Measurements from ENCODE around the gene CXXC5.

The CXXC5 gene

DNA sequence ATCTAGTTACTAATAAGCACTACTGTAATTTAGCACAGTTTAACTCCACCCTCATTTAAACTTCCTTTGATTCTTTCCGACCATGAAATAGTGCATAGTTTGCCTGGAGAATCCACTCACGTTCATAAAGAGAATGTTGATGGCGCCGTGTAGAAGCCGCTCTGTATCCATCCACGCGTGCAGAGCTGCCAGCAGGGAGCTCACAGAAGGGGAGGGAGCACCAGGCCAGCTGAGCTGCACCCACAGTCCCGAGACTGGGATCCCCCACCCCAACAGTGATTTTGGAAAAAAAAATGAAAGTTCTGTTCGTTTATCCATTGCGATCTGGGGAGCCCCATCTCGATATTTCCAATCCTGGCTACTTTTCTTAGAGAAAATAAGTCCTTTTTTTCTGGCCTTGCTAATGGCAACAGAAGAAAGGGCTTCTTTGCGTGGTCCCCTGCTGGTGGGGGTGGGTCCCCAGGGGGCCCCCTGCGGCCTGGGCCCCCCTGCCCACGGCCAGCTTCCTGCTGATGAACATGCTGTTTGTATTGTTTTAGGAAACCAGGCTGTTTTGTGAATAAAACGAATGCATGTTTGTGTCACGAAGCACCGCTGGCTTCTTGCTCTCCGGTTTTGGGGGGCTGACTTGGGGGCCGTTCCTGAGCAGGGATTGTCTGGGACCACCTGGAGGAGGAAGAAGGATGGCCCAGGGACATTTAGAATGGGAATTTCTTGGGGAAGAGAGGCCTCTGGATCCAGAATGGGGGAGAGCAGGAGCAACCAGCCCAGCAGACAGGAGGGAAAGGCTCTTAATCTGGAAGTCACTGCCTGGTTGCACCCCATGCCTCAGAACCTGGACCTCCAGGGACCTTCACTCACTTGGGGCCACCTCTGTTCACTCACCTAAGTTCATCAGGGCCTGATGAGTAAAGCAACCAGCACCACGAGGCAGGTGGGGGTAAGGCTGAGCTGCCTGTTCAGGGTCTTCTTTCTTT lies 35.4 kb downstream of the CXXC5 start:
- DNase-seq = no peak
- Histone ChIP-seq H3K27ac (ENCODE audit: insufficient read depth in 1 of 2, low read depth in 1 of 2, low read length in 2 of 2, poor library complexity in 1 of 2, severe bottlenecking in 2 of 2) (peak overlapping the region in 1 of 2 experiments; percentile 1), H3K27me3 (replicated peaks in 2 of 5; ENCODE audit: control insufficient read depth in 4 of 5, insufficient read depth in 5 of 5, low read length in 4 of 5) (no peaks in the 10 kb centered on the region), H3K36me3 (ENCODE audit: control insufficient read depth in 4 of 4, insufficient read depth in 4 of 4, low read length in 3 of 4) (peaks cover 3 to 86% (median 53%) of the 10 kb centered on the region in 4 experiments), H3K9me3 (ENCODE audit: control extremely low read depth in 1 of 5, control insufficient read depth in 4 of 5, insufficient read depth in 2 of 5, low read depth in 1 of 5, low read length in 4 of 5) (no peaks in the 10 kb centered on the region), H3K4me1 (ENCODE audit: control extremely low read depth in 1 of 4, control insufficient read depth in 4 of 4, insufficient read depth in 4 of 4, low read length in 3 of 4) (peaks cover 2 to 69% (median 58%) of the 10 kb centered on the region in 4 experiments), H3K4me3 (ENCODE audit: control insufficient read depth in 1 of 7, extremely low read depth in 1 of 7, insufficient read depth in 4 of 7, low read depth in 2 of 7, low read length in 6 of 7) (no peak overlapping the region)
- WGBS (ENCODE audit: insufficient coverage) = 44% methylated on average over 13 of the region's 20 CpGs
- CTCF ChIA-PET = interaction anchor here (1.0 to 16.8 kb wide), 9 partner anchors 10 to 120 kb away, joined by 3 to 357 read pairs (median 4); partner anchors contain the start of gene CXXC5
- POLR2A ChIA-PET = interaction anchor here (0.8 to 2.7 kb wide), 3 partner anchors 12 to 48 kb away, joined by 4 to 11 read pairs (median 5); no protein-coding TSS in a partner anchor

DNA sequence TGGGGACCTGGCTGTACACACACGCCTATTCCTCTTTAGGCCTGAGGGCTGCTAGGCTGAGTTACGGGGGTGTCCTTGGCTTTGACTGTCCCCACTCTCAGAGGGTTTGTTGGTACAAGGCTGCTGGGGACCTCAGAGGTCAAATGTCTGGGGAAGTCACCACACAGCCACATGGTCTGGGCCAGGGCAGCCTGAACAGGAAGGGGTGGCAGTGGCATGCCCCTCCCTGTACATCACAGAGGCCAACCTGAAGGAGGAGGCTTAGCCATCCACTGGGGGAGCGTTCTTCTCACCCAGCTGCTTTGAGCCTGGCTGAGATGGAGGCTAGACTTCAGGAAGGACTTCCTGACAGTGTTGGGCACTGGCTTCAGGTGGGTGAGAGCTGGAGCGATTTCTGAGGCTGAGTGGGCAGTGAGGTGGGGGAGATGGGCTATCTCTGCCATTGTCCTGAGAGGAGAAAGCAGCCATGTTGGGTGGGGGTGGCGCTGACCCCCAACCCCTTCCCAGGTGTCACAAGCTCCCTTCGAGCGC lies 36.3 kb downstream of the CXXC5 start:
- peaks cover 3 to 84% (median 52%) of the 10 kb centered on the region in 4 experiments for H3K36me3 ChIP-seq (ENCODE audit: control insufficient read depth in 4 of 4, insufficient read depth in 4 of 4, low read length in 3 of 4)
- WGBS (ENCODE audit: insufficient coverage) = 88% methylated on average over 5 of the region's 7 CpGs
- POLR2A ChIA-PET = interaction anchor here (0.6 to 2.7 kb wide), 5 partner anchors 13 to 49 kb away, joined by 3 to 11 read pairs (median 4); partner anchors contain the start of gene CXXC5
- CTCF ChIA-PET = interaction anchor here (0.6 to 16.8 kb wide), 10 partner anchors 9 to 121 kb away, joined by 3 to 357 read pairs (median 4); partner anchors contain the start of gene CXXC5
- no peak for DNase-seq
- H3K27ac ChIP-seq (ENCODE audit: insufficient read depth in 1 of 2, low read depth in 1 of 2, low read length in 2 of 2, poor library complexity in 1 of 2, severe bottlenecking in 2 of 2) = no peak overlapping the region
- no peaks in the 10 kb centered on the region for H3K27me3 ChIP-seq (replicated peaks in 2 of 5; ENCODE audit: control insufficient read depth in 4 of 5, insufficient read depth in 5 of 5, low read length in 4 of 5)
- no peaks in the 10 kb centered on the region for H3K9me3 ChIP-seq (ENCODE audit: control extremely low read depth in 1 of 5, control insufficient read depth in 4 of 5, insufficient read depth in 2 of 5, low read depth in 1 of 5, low read length in 4 of 5)
- no peak overlapping the region for H3K4me3 ChIP-seq (ENCODE audit: control insufficient read depth in 1 of 7, extremely low read depth in 1 of 7, insufficient read depth in 4 of 7, low read depth in 2 of 7, low read length in 6 of 7)
- H3K4me1 ChIP-seq (ENCODE audit: control extremely low read depth in 1 of 4, control insufficient read depth in 4 of 4, insufficient read depth in 4 of 4, low read length in 3 of 4) = peaks cover 2 to 70% (median 58%) of the 10 kb centered on the region in 4 experiments

DNA sequence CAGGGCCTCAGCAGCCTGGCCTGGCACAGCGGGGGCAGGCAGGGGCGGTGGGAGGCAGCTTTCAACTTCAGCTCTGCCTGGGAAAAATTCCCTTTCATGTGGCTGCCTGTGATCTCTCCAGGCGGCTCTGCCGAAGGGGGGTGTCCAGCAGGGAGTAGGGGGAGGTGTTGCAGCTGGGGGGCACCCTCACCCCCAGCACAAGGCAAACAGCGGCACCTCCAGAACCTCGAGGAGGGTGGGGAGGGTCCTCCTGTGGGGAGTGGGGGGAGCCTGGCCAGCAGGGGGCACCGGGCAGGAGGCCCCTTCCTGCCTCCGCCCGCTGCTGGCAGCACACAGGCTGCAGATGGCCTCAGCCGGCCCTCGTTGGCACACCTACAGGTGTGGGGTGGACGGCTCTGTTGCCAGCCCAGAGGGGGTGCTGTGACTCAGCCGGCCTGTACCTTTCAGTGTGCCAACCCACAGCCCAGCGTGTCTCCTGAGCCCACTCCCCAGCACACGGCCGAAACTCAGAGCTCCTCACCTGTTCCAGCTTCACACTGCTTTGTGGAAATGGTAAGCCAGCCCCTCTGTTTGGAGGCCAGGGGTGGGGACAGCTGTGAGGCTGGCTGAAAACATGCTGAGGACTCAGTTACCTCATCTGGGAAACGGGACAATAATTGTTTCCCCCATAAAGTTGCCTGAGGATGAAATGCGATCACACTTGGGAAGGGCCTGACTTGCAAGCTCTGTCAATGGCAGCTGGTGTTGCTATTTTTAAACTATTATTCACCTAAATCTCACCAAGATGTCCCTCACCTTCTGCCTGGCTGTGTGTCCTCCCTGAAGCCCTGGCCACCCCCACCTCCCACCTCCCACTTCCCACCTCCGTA lies 37.0 kb downstream of the CXXC5 start:
- ChIA-PET POLR2A (interaction anchor here (0.5 to 1.6 kb wide), 5 partner anchors 16 to 49 kb away, joined by 3 to 5 read pairs (median 4); partner anchors contain the start of gene CXXC5), CTCF (interaction anchor here (0.6 to 16.8 kb wide), 12 partner anchors 8 to 122 kb away, joined by 3 to 357 read pairs (median 4); partner anchors contain the start of gene CXXC5)

DNA sequence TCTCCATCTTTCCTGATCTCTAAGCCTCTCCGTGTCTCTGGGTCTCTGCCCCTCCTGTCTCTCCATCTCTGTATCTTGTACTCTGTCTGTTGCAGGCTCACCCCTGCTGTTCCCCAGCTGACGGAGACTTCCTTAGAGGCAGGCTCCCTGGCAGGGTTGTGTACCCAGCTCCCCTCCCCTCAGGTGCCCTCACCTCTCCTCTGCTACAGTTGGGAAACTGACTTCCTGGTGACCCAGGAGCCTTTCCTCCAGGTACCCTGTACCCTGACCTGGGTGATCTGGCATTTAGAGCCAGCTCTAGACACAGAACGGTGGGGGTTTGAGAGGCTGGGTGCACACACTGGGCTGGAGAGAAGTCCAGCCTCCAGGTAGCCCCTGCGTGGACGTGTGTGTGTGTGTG lies 37.7 kb downstream of the CXXC5 start:
- Histone ChIP-seq H3K4me1 (ENCODE audit: control extremely low read depth in 1 of 4, control insufficient read depth in 4 of 4, insufficient read depth in 4 of 4, low read length in 3 of 4) (peaks cover 2 to 83% (median 72%) of the 10 kb centered on the region in 4 experiments), H3K27ac (ENCODE audit: insufficient read depth in 1 of 2, low read depth in 1 of 2, low read length in 2 of 2, poor library complexity in 1 of 2, severe bottlenecking in 2 of 2) (peak overlapping the region in 1 of 2 experiments; percentile 19), H3K27me3 (replicated peaks in 2 of 5; ENCODE audit: control insufficient read depth in 4 of 5, insufficient read depth in 5 of 5, low read length in 4 of 5) (no peaks in the 10 kb centered on the region), H3K9me3 (ENCODE audit: control extremely low read depth in 1 of 5, control insufficient read depth in 4 of 5, insufficient read depth in 2 of 5, low read depth in 1 of 5, low read length in 4 of 5) (no peaks in the 10 kb centered on the region), H3K4me3 (ENCODE audit: control insufficient read depth in 1 of 7, extremely low read depth in 1 of 7, insufficient read depth in 4 of 7, low read depth in 2 of 7, low read length in 6 of 7) (no peak overlapping the region), H3K36me3 (ENCODE audit: control insufficient read depth in 4 of 4, insufficient read depth in 4 of 4, low read length in 3 of 4) (peaks cover 3 to 72% (median 41%) of the 10 kb centered on the region in 4 experiments)
- ChIA-PET POLR2A (interaction anchor here (1.1 kb wide), 1 partner anchor 38 kb away, joined by 3 read pairs; the partner anchor contains the start of gene CXXC5), CTCF (interaction anchor here (1.1 to 16.8 kb wide), 7 partner anchors 15 to 79 kb away, joined by 3 to 357 read pairs (median 4); no protein-coding TSS in a partner anchor)
- DNase-seq = no peak
- WGBS (ENCODE audit: insufficient coverage) = 94% methylated on average over 4 of the region's 5 CpGs

More for the DNA sequence above, 37.0 kb downstream of the CXXC5 start:
- DNase-seq = no peak
- Histone ChIP-seq H3K4me1 (ENCODE audit: control extremely low read depth in 1 of 4, control insufficient read depth in 4 of 4, insufficient read depth in 4 of 4, low read length in 3 of 4) (peaks cover 2 to 77% (median 64%) of the 10 kb centered on the region in 4 experiments), H3K4me3 (ENCODE audit: control insufficient read depth in 1 of 7, extremely low read depth in 1 of 7, insufficient read depth in 4 of 7, low read depth in 2 of 7, low read length in 6 of 7) (no peak overlapping the region), H3K27ac (ENCODE audit: insufficient read depth in 1 of 2, low read depth in 1 of 2, low read length in 2 of 2, poor library complexity in 1 of 2, severe bottlenecking in 2 of 2) (no peak overlapping the region), H3K9me3 (ENCODE audit: control extremely low read depth in 1 of 5, control insufficient read depth in 4 of 5, insufficient read depth in 2 of 5, low read depth in 1 of 5, low read length in 4 of 5) (no peaks in the 10 kb centered on the region), H3K27me3 (replicated peaks in 2 of 5; ENCODE audit: control insufficient read depth in 4 of 5, insufficient read depth in 5 of 5, low read length in 4 of 5) (no peaks in the 10 kb centered on the region), H3K36me3 (ENCODE audit: control insufficient read depth in 4 of 4, insufficient read depth in 4 of 4, low read length in 3 of 4) (peaks cover 3 to 79% (median 47%) of the 10 kb centered on the region in 4 experiments)
- WGBS (ENCODE audit: insufficient coverage) = 56% methylated on average over 13 of the region's 19 CpGs

DNA sequence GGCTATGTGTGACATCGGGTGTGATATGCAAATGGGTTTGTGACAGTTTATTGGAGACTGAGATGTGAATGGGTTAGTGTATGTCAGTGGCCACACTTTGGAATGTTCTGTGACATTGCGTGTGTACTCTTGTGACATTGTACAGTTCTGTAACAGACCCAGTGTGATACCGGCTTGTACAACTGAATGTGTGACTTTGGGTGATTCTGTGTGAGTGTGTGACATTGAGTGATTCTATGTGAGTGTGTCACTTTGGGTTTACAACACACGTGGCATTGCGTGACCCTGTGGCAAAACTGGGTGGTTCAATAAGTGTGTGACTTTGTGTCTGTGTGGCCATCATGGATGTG lies 38.2 kb downstream of the CXXC5 start:
- POLR2A ChIA-PET = no interaction called here

More for the DNA sequence above, 38.2 kb downstream of the CXXC5 start:
- Histone ChIP-seq H3K4me3 (ENCODE audit: control insufficient read depth in 1 of 7, extremely low read depth in 1 of 7, insufficient read depth in 4 of 7, low read depth in 2 of 7, low read length in 6 of 7) (no peak overlapping the region), H3K27ac (ENCODE audit: insufficient read depth in 1 of 2, low read depth in 1 of 2, low read length in 2 of 2, poor library complexity in 1 of 2, severe bottlenecking in 2 of 2) (no peak overlapping the region), H3K36me3 (ENCODE audit: control insufficient read depth in 4 of 4, insufficient read depth in 4 of 4, low read length in 3 of 4) (peaks cover 3 to 67% (median 37%) of the 10 kb centered on the region in 4 experiments), H3K27me3 (replicated peaks in 2 of 5; ENCODE audit: control insufficient read depth in 4 of 5, insufficient read depth in 5 of 5, low read length in 4 of 5) (no peaks in the 10 kb centered on the region), H3K4me1 (ENCODE audit: control extremely low read depth in 1 of 4, control insufficient read depth in 4 of 4, insufficient read depth in 4 of 4, low read length in 3 of 4) (peaks cover 2 to 84% (median 73%) of the 10 kb centered on the region in 4 experiments), H3K9me3 (ENCODE audit: control extremely low read depth in 1 of 5, control insufficient read depth in 4 of 5, insufficient read depth in 2 of 5, low read depth in 1 of 5, low read length in 4 of 5) (no peaks in the 10 kb centered on the region)
- CTCF ChIA-PET = interaction anchor here (1.1 to 16.8 kb wide), 4 partner anchors 14 to 51 kb away, joined by 3 to 357 read pairs (median 48); no protein-coding TSS in a partner anchor
- no peak for DNase-seq
- 100% methylated on average over 3 of the region's 5 CpGs for WGBS (ENCODE audit: insufficient coverage)
